Measurements from ENCODE around the gene PPARD.

DNA sequence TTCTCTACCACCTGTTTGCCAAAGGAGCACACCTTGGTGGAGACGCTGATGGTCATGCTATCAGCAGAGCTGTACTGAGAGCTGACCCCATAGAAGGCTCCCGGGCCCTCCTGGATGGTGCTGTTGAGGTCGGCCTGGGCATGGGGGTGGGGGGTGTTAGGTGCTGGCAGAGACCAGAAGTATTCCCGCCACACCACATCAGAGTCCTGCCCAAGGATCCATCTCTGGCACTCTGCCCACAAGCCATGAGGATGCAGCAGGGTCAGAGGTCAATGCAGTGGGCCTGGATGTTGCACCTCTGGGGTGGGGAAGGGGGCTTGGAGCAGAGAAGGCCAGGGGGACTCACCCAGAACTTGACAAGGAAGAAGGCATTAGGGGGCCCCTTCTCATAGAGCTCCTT lies 133.2 kb downstream of the PPARD start:
- TF ChIP-seq, protein P1, sequence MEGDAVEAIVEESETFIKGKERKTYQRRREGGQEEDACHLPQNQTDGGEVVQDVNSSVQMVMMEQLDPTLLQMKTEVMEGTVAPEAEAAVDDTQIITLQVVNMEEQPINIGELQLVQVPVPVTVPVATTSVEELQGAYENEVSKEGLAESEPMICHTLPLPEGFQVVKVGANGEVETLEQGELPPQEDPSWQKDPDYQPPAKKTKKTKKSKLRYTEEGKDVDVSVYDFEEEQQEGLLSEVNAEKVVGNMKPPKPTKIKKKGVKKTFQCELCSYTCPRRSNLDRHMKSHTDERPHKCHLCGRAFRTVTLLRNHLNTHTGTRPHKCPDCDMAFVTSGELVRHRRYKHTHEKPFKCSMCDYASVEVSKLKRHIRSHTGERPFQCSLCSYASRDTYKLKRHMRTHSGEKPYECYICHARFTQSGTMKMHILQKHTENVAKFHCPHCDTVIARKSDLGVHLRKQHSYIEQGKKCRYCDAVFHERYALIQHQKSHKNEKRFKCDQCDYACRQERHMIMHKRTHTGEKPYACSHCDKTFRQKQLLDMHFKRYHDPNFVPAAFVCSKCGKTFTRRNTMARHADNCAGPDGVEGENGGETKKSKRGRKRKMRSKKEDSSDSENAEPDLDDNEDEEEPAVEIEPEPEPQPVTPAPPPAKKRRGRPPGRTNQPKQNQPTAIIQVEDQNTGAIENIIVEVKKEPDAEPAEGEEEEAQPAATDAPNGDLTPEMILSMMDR (IDR thresholded peaks at IDR 0.05 in 4 of 5, conservative IDR thresholded peaks at IDR 0.05 in 1 of 5) = no peak
- no peak for TF ChIP-seq POLR2A (IDR thresholded peaks at IDR 0.05)

Measured in gastrocnemius medialis (tissue), 4 donors.